C4-2B (cell line): ENCODE results near the gene CCDC73.

Experiments used
- CTCF ChIP-seq: fragments of 450-650 bp; conservative IDR thresholded peaks from 2 replicates; pipeline ENCODE4 v1.5.1; 2017; ENCODE audit warnings: mild to moderate bottlenecking
- ZFX ChIP-seq: fragments of 450-650 bp; IDR thresholded peaks from 2 replicates; pipeline ENCODE4 v1.6.1; 2017

GRCh38 chr11:32584921-32585320 lies 209.5 kb downstream of the CCDC73 start:
- TF ChIP-seq CTCF, result no peak
- TF ChIP-seq ZFX, result no peak
